SK-N-SH (cell line): ENCODE data around the gene FKBP2. TPM values are rescaled to one million over a fixed set of nuclear protein-coding genes. Genes with fewer than 3 reads are reported as not detected.

Experiments
- CTCF ChIA-PET: fragments of 300-600, 350-600 bp; formaldehyde crosslinking; extraction: SDS; loops from one replicate; lab custom pipeline; 2021; lab: Yijun Ruan, JAX
- POLR2A ChIA-PET: fragments of 350-600 bp; sonication (Branson Sonifier 250); formaldehyde crosslinking; extraction: SDS; loops from one replicate; lab custom pipeline; 2020; ENCODE audit warnings: antibody characterized with exemption, inconsistent platforms; lab: Yijun Ruan, JAX
- DNase-seq: peaks from one replicate; pipeline ENCODE4 v3.0.0; 2012
- H2AFZ ChIP-seq: fragments of 200-600 bp; sonication (generic); 2 replicates; pipeline ENCODE4 v1.8.1; 2016; ENCODE audit warnings: antibody characterized with exemption, mild to moderate bottlenecking, low read depth
- H3F3A ChIP-seq: fragments of 200-600 bp; sonication (generic); replicated peaks from 2 replicates; pipeline ENCODE3; 2016; ENCODE audit warnings: antibody characterized with exemption, mild to moderate bottlenecking; ENCODE audit not compliant: insufficient read depth
- H3K27ac ChIP-seq, 2 experiments: fragments of 200-500 bp in 1 of 2; fragments of 200-600 bp in 1 of 2; sonication (Bioruptor generic) in 1 of 2; sonication (generic), shearing (Covaris generic) in 1 of 2; 2 replicates each; pipeline versions ENCODE4 v1.5.1 to v1.6.1; 2014 to 2016; ENCODE audit warnings: low read depth in 2 of 2, inconsistent platforms in 1 of 2, low read length in 1 of 2, mild to moderate bottlenecking in 1 of 2, mixed read lengths in 1 of 2
- H3K27me3 ChIP-seq: fragments of 200-600 bp; sonication (generic), shearing (Covaris generic); 2 replicates; pipeline ENCODE4 v1.6.1; 2016; ENCODE audit warnings: mixed run types; ENCODE audit not compliant: insufficient read depth
- H3K36me3 ChIP-seq, 2 experiments: fragments of 200-500 bp in 1 of 2; fragments of 200-600 bp in 1 of 2; sonication (Bioruptor generic) in 1 of 2; sonication (generic) in 1 of 2; replicated peaks in 1 of 2; 2 replicates each; pipeline versions ENCODE3 to v1.5.1; 2014 to 2016; ENCODE audit warnings: low read length in 1 of 2, mild to moderate bottlenecking in 1 of 2; ENCODE audit not compliant: insufficient read depth in 2 of 2, control insufficient read depth in 1 of 2
- H3K4me1 ChIP-seq, 2 experiments: fragments of 200-500 bp in 1 of 2; fragments of 200-600 bp in 1 of 2; sonication (Bioruptor generic) in 1 of 2; sonication (generic), shearing (Covaris generic) in 1 of 2; 2 replicates each; pipeline versions ENCODE4 v1.5.1 to v1.6.1; 2014 to 2016; ENCODE audit warnings: low read depth in 1 of 2, low read length in 1 of 2, mixed run types in 1 of 2; ENCODE audit not compliant: insufficient read depth in 2 of 2, control insufficient read depth in 1 of 2
- H3K4me2 ChIP-seq: fragments of 200-600 bp; sonication (generic), shearing (Covaris generic); 2 replicates; pipeline ENCODE4 v1.6.1; 2017; ENCODE audit warnings: mixed run types
- H3K4me3 ChIP-seq, 2 experiments: fragments of 200-500 bp in 1 of 2; fragments of 200-600 bp in 1 of 2; sonication (Bioruptor generic) in 1 of 2; sonication (generic), shearing (Covaris generic) in 1 of 2; 2 replicates each; pipeline versions ENCODE4 v1.5.1 to v1.8.1; 2014 to 2016; ENCODE audit warnings: low read depth in 2 of 2, inconsistent platforms in 1 of 2, low read length in 1 of 2, mild to moderate bottlenecking in 1 of 2, mixed read lengths in 1 of 2, moderate library complexity in 1 of 2
- H3K79me2 ChIP-seq: fragments of 200-600 bp; sonication (generic); 2 replicates; pipeline ENCODE4 v1.8.1; 2017; ENCODE audit warnings: mild to moderate bottlenecking; ENCODE audit not compliant: insufficient read depth
- H3K9ac ChIP-seq: fragments of 200-600 bp; sonication (generic); 2 replicates; pipeline ENCODE4 v1.6.1; 2017; ENCODE audit warnings: mixed run types
- H3K9me2 ChIP-seq: fragments of 200-600 bp; sonication (generic); 2 replicates; pipeline ENCODE4 v1.6.1; 2017; ENCODE audit warnings: mixed run types
- H3K9me3 ChIP-seq: fragments of 200-600 bp; sonication (generic); 2 replicates; pipeline ENCODE4 v1.6.1; 2017; ENCODE audit warnings: mixed run types, mild to moderate bottlenecking, moderate library complexity
- H4K20me1 ChIP-seq: fragments of 200-600 bp; sonication (generic); 2 replicates; pipeline ENCODE4 v1.6.1; 2017; ENCODE audit warnings: mild to moderate bottlenecking, mixed run types; ENCODE audit not compliant: insufficient read depth
- CHD2 ChIP-seq: fragments of 150-350 bp; IDR thresholded peaks from 2 replicates; pipeline ENCODE4 v1.6.1; 2018; ENCODE audit warnings: low read length; ENCODE audit not compliant: partially characterized antibody
- EZH2phosphoT487 ChIP-seq: fragments of 200-600 bp; sonication (generic); IDR thresholded peaks from 2 replicates; pipeline ENCODE4 v1.6.1; 2017; ENCODE audit warnings: low read depth, mixed run types, mild to moderate bottlenecking, antibody characterized with exemption, moderate library complexity, borderline replicate concordance
- FOSL2 ChIP-seq: IDR thresholded peaks from 2 replicates; pipeline ENCODE4 v1.4.0; 2012; ENCODE audit warnings: low read depth, mild to moderate bottlenecking, moderate library complexity, borderline replicate concordance
- GABPA ChIP-seq: IDR thresholded peaks from 2 replicates; pipeline ENCODE4 v1.4.0; 2012; ENCODE audit warnings: low read depth, mild to moderate bottlenecking
- MEF2A ChIP-seq: IDR thresholded peaks from 2 replicates; pipeline ENCODE4 v1.4.0; 2012; ENCODE audit warnings: low read depth, borderline replicate concordance
- MXI1 ChIP-seq: IDR thresholded peaks from 2 replicates; pipeline ENCODE4 v1.6.1; 2012; ENCODE audit warnings: mild to moderate bottlenecking, low read depth, low read length, improper control_type of control experiment
- NFIC ChIP-seq: IDR thresholded peaks from 2 replicates; pipeline ENCODE4 v1.4.0; 2012; ENCODE audit warnings: borderline replicate concordance
- POLR2AphosphoS5 ChIP-seq: IDR thresholded peaks from 2 replicates; pipeline ENCODE4 v1.6.1; 2012; ENCODE audit warnings: low read depth, low read length
- RXRA ChIP-seq: IDR thresholded peaks from 2 replicates; pipeline ENCODE4 v1.4.0; 2012; ENCODE audit warnings: low read depth, mild to moderate bottlenecking, borderline replicate concordance
- SIN3A ChIP-seq: IDR thresholded peaks from 2 replicates; pipeline ENCODE4 v1.6.1; 2012; ENCODE audit warnings: low read depth, mild to moderate bottlenecking, low read length, moderate library complexity, borderline replicate concordance
- SMC3 ChIP-seq: IDR thresholded peaks from 2 replicates; pipeline ENCODE4 v1.6.1; 2012; ENCODE audit warnings: low read depth, low read length, improper control_type of control experiment
- TAF1 ChIP-seq: IDR thresholded peaks from 2 replicates; pipeline ENCODE4 v1.6.1; 2012; ENCODE audit warnings: low read depth, mild to moderate bottlenecking, low read length, moderate library complexity, borderline replicate concordance
- ZBTB33 ChIP-seq: IDR thresholded peaks from 2 replicates; pipeline ENCODE4 v1.4.0; 2012; ENCODE audit warnings: low read depth, borderline replicate concordance
- WGBS: methylation state at CpG from one replicate; pipeline ENCODE4 v1.1.6; 2017; ENCODE audit warnings: low lambda C conversion rate; 5-methylcytosine and 5-hydroxymethylcytosine counted together
- polyA plus RNA-seq, 3 experiments: library from polyadenylated mRNA; depleted of rRNA; stranded (reverse); fragments of >200 nt; gene quantifications; 2 replicates each; pipeline ENCODE4 v1.2.3, GENCODE V29; 2012
- TF ChIP-seq, protein P1 (sequence below): IDR thresholded peaks from 2 replicates; pipeline ENCODE4; 2012
- TF ChIP-seq, protein P2 (sequence below): IDR thresholded peaks from 2 replicates; pipeline ENCODE4 v1.4.0; 2012; ENCODE audit warnings: low read depth

Gene FKBP2
- polyA plus RNA-seq, 1 of the 3 experiments (the other 2 are of a cell fraction) = 127 TPM

- Histone ChIP-seq H3K36me3 (peaks cover 15 to 25% of the 10 kb centered on the region in 2 experiments), H3K27me3 (no peaks in the 10 kb centered on the region), H3K9ac (no peak overlapping the region), H3K4me2 (no peak overlapping the region), H3K9me2 (no peaks in the 10 kb centered on the region), H3K27ac (peak overlapping the region; percentile 88 to 97; a peak in 3 of 4 replicates), H4K20me1 (no peaks in the 10 kb centered on the region), H3K79me2 (peaks cover 10% of the 10 kb centered on the region), H3K4me3 (no peak overlapping the region)
- WGBS = 90% methylated on average over 21 of the region's 27 CpGs
- CTCF ChIA-PET = interaction anchor here (0.8 to 6.9 kb wide), 5 partner anchors 13 to 92 kb away, joined by 3 to 89 read pairs (median 4); partner anchors contain the start of genes ESRRA, PLCB3 and RPS6KA4
- no peak for DNase-seq
- POLR2A ChIA-PET = interaction anchor here (0.7 to 6.5 kb wide), 4 partner anchors 21 to 1235 kb away, joined by 3 to 112 read pairs (median 4); partner anchors contain the start of genes FKBP2, NUDT22, PLCB3 and PPP1R14B
- TF ChIP-seq RXRA (no peak), TAF1 (no peak), SMC3 (no peak), EZH2phosphoT487 (no peak), ZBTB33 (no peak), MEF2A (no peak), FOSL2 (no peak), POLR2AphosphoS5 (no peak), GABPA (no peak), MXI1 (no peak), CHD2 (no peak), SIN3A (no peak), NFIC (no peak)
- TF ChIP-seq, protein P1, sequence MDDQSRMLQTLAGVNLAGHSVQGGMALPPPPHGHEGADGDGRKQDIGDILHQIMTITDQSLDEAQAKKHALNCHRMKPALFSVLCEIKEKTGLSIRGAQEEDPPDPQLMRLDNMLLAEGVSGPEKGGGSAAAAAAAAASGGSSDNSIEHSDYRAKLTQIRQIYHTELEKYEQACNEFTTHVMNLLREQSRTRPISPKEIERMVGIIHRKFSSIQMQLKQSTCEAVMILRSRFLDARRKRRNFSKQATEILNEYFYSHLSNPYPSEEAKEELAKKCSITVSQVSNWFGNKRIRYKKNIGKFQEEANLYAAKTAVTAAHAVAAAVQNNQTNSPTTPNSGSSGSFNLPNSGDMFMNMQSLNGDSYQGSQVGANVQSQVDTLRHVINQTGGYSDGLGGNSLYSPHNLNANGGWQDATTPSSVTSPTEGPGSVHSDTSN = no peak
- TF ChIP-seq, protein P2, sequence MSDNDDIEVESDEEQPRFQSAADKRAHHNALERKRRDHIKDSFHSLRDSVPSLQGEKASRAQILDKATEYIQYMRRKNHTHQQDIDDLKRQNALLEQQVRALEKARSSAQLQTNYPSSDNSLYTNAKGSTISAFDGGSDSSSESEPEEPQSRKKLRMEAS = no peak
- TF ChIP-seq, all 33 proteins: peak for 0
- peaks cover 12 to 60% of the 10 kb centered on the region in 2 experiments; a peak in 3 of 4 replicates for H3K4me1 ChIP-seq
- H3K9me3 ChIP-seq = no peaks in the 10 kb centered on the region
- H2AFZ ChIP-seq = no peak overlapping the region
- peaks cover 34% of the 10 kb centered on the region for H3F3A ChIP-seq
Observed at GRCh38 chr11:64267207-64267945, 26.5 kb downstream of the FKBP2 start.
